H1 (cell line): ENCODE data around the gene KCNH8. TPM values are rescaled to one million over a fixed set of nuclear protein-coding genes. Genes with fewer than 3 reads are reported as not detected.

Experiments
- CTCF ChIA-PET: fragments of 300-600 bp; sonication (Branson Sonifier 250); formaldehyde crosslinking; loops from one replicate; lab custom pipeline; 2021; ENCODE audit not compliant: partially characterized antibody; lab: Charles Lee
- POLR2A ChIA-PET: fragments of 300-600 bp; sonication (Branson Sonifier 250); formaldehyde crosslinking; loops from one replicate; lab custom pipeline; 2021; ENCODE audit warnings: inconsistent platforms; ENCODE audit not compliant: partially characterized antibody; lab: Charles Lee
- DNase-seq, 2 experiments: peaks; one replicate each; pipeline versions ENCODE4 v3.0.0 to v3.0.0-alpha.2; 2010 to 2022; ENCODE audit warnings: low spot score in 2 of 2, low read depth in 1 of 2, mixed read lengths in 1 of 2
- FAIRE-seq: peaks from 2 replicates; lab custom pipeline; 2011; peaks lifted over from hg19 to GRCh38; lab: Jason Lieb, UNC
- H2AFZ ChIP-seq: 2 replicates; pipeline ENCODE4 v1.8.1; 2012; ENCODE audit warnings: low read length, inconsistent platforms
- H2AK5ac ChIP-seq: 2 replicates; pipeline ENCODE4 v1.6.1; 2013; ENCODE audit warnings: low read depth, low read length
- H2BK120ac ChIP-seq: replicated peaks from 2 replicates; pipeline ENCODE3; 2013; ENCODE audit warnings: low read depth, low read length, inconsistent platforms
- H2BK12ac ChIP-seq: 2 replicates; pipeline ENCODE4 v1.6.1; 2013; ENCODE audit warnings: low read depth, low read length
- H2BK15ac ChIP-seq: 2 replicates; pipeline ENCODE4 v1.6.1; 2013; ENCODE audit warnings: low read length
- H2BK20ac ChIP-seq: 2 replicates; pipeline ENCODE4 v1.6.1; 2013; ENCODE audit warnings: low read length
- H2BK5ac ChIP-seq: 2 replicates; pipeline ENCODE4 v1.6.1; 2013; ENCODE audit warnings: low read depth, low read length
- H3K14ac ChIP-seq: 2 replicates; pipeline ENCODE4 v1.6.1; 2013; ENCODE audit warnings: inconsistent platforms; ENCODE audit not compliant: insufficient read length
- H3K18ac ChIP-seq: 2 replicates; pipeline ENCODE4 v1.6.1; 2013; ENCODE audit warnings: low read length; ENCODE audit errors: extremely low read depth
- H3K23ac ChIP-seq: 2 replicates; pipeline ENCODE4 v1.6.1; 2013; ENCODE audit warnings: inconsistent platforms; ENCODE audit not compliant: insufficient read length
- H3K23me2 ChIP-seq: 2 replicates; pipeline ENCODE4 v1.6.1; 2013; ENCODE audit warnings: low read depth, low read length
- H3K27ac ChIP-seq: 2 replicates; pipeline ENCODE4 v1.6.1; 2011; ENCODE audit warnings: low read depth, low read length, inconsistent platforms
- H3K27me3 ChIP-seq, 4 experiments: replicated peaks in 1 of 4; 1 replicate in 1 of 4; 2 replicates in 3 of 4; pipeline versions ENCODE4 v1.6.1 to v1.8.1; 2011 to 2013; ENCODE audit warnings: low read length in 3 of 4, mild to moderate bottlenecking in 3 of 4, inconsistent platforms in 2 of 4, mixed read lengths in 2 of 4, moderate library complexity in 1 of 4; ENCODE audit not compliant: control insufficient read depth in 3 of 4, insufficient read depth in 3 of 4; ENCODE audit errors: extremely low read depth in 1 of 4
- H3K36me3 ChIP-seq, 4 experiments: 2 replicates each; pipeline versions ENCODE4 v1.6.1 to v1.8.1; 2011 to 2013; ENCODE audit warnings: mild to moderate bottlenecking in 4 of 4, low read length in 3 of 4, moderate library complexity in 2 of 4, control low read depth in 1 of 4, inconsistent platforms in 1 of 4; ENCODE audit not compliant: insufficient read depth in 4 of 4, control insufficient read depth in 2 of 4
- H3K4ac ChIP-seq: replicated peaks from 2 replicates; pipeline ENCODE3; 2013; ENCODE audit warnings: low read length, low read depth, mixed read lengths, inconsistent platforms; ENCODE audit not compliant: insufficient read length
- H3K4me1 ChIP-seq, 4 experiments: replicated peaks in 1 of 4; 1 replicate in 1 of 4; 2 replicates in 3 of 4; pipeline versions ENCODE4 v1.6.1 to v1.8.1; 2011 to 2013; ENCODE audit warnings: low read length in 3 of 4, inconsistent platforms in 2 of 4, mixed read lengths in 1 of 4; ENCODE audit not compliant: insufficient read depth in 4 of 4, control insufficient read depth in 3 of 4
- H3K4me2 ChIP-seq, 2 experiments: 2 replicates each; pipeline versions ENCODE4 v1.6.1 to v1.8.1; 2011 to 2013; ENCODE audit warnings: low read depth in 2 of 2, low read length in 2 of 2, control low read depth in 1 of 2, inconsistent platforms in 1 of 2, mild to moderate bottlenecking in 1 of 2; ENCODE audit not compliant: insufficient read depth in 1 of 2
- H3K4me3 ChIP-seq, 4 experiments: fragments of 200-600, 300-600 bp in 1 of 4; sonication (generic), shearing (Covaris generic), sonication (Bioruptor Twin) in 1 of 4; 2 replicates each; pipeline versions ENCODE4 v1.5.1 to v1.8.1; 2011 to 2016; ENCODE audit warnings: low read length in 4 of 4, low read depth in 3 of 4, control low read depth in 2 of 4, inconsistent platforms in 2 of 4, mild to moderate bottlenecking in 2 of 4, mixed read lengths in 1 of 4, moderate library complexity in 1 of 4; ENCODE audit not compliant: insufficient read depth in 2 of 4; ENCODE audit errors: extremely low read depth in 1 of 4
- H3K56ac ChIP-seq: replicated peaks from 2 replicates; pipeline ENCODE3; 2013; ENCODE audit warnings: low read depth, mild to moderate bottlenecking, mixed read lengths, low read length, inconsistent platforms; ENCODE audit not compliant: insufficient read length
- H3K79me1 ChIP-seq: 2 replicates; pipeline ENCODE4 v1.6.1; 2013; ENCODE audit warnings: low read depth, low read length, control low read depth
- H3K79me2 ChIP-seq, 2 experiments: 2 replicates each; pipeline versions ENCODE4 v1.6.1 to v1.8.1; 2012 to 2013; ENCODE audit warnings: low read length in 2 of 2, mild to moderate bottlenecking in 2 of 2, inconsistent platforms in 1 of 2; ENCODE audit not compliant: insufficient read depth in 2 of 2, control insufficient read depth in 1 of 2
- H3K9ac ChIP-seq, 4 experiments: replicated peaks in 1 of 4; 1 replicate in 1 of 4; 2 replicates in 3 of 4; pipeline versions ENCODE4 v1.6.1 to v1.8.1; 2011 to 2013; ENCODE audit warnings: low read depth in 3 of 4, low read length in 3 of 4, control low read depth in 2 of 4, mild to moderate bottlenecking in 2 of 4, moderate library complexity in 2 of 4, inconsistent platforms in 1 of 4; ENCODE audit errors: extremely low read depth in 1 of 4
- H3K9me3 ChIP-seq, 2 experiments: 2 replicates each; pipeline versions ENCODE4 v1.6.1 to v1.8.1; 2012 to 2013; ENCODE audit warnings: mild to moderate bottlenecking in 2 of 2, moderate library complexity in 2 of 2, control low read depth in 1 of 2, inconsistent platforms in 1 of 2, low read depth in 1 of 2, low read length in 1 of 2, mixed read lengths in 1 of 2; ENCODE audit not compliant: insufficient read depth in 2 of 2
- H4K20me1 ChIP-seq, 2 experiments: replicated peaks in 1 of 2; 2 replicates each; pipeline versions ENCODE3 to v1.8.1; 2011 to 2013; ENCODE audit warnings: inconsistent platforms in 2 of 2, low read length in 2 of 2, mild to moderate bottlenecking in 1 of 2; ENCODE audit not compliant: insufficient read depth in 2 of 2, control insufficient read depth in 1 of 2
- H4K5ac ChIP-seq: 2 replicates; pipeline ENCODE4 v1.6.1; 2013; ENCODE audit warnings: low read length, low read depth, mixed read lengths, inconsistent platforms; ENCODE audit not compliant: insufficient read length
- H4K8ac ChIP-seq: 2 replicates; pipeline ENCODE4 v1.8.0; 2013; ENCODE audit warnings: mild to moderate bottlenecking, moderate library complexity, low read length, inconsistent platforms; ENCODE audit not compliant: insufficient read depth; ENCODE audit errors: extremely low read depth
- H4K91ac ChIP-seq: replicated peaks from 2 replicates; pipeline ENCODE3; 2013; ENCODE audit warnings: low read length, mixed read lengths, inconsistent platforms; ENCODE audit not compliant: insufficient read length
- ASH2L ChIP-seq: fragments of 200-600, 300-600 bp; sonication (generic); IDR thresholded peaks from one replicate; pipeline ENCODE4 v1.7.1; 2017; ENCODE audit warnings: low read length
- ATF3 ChIP-seq: IDR thresholded peaks from 2 replicates; pipeline ENCODE4 v1.6.1; 2011; ENCODE audit warnings: low read depth, mild to moderate bottlenecking, low read length; ENCODE audit not compliant: insufficient read depth
- BACH1 ChIP-seq: IDR thresholded peaks from 2 replicates; pipeline ENCODE4 v1.6.1; 2012; ENCODE audit warnings: low read length, improper control_type of control experiment
- CBX8 ChIP-seq: fragments of 300-800, 300-1000 bp; sonication (generic); IDR thresholded peaks from 2 replicates; pipeline ENCODE4 v1.7.1; 2016; ENCODE audit warnings: low read depth, low read length, borderline replicate concordance
- CREB1 ChIP-seq: IDR thresholded peaks from 2 replicates; pipeline ENCODE4 v1.6.1; 2012; ENCODE audit warnings: inconsistent platforms
- E2F6 ChIP-seq: IDR thresholded peaks from 2 replicates; pipeline ENCODE4 v1.6.1; 2012; ENCODE audit warnings: inconsistent platforms
- EP300 ChIP-seq, 2 experiments: IDR thresholded peaks; 1 replicate in 1 of 2; 2 replicates in 1 of 2; pipeline ENCODE4 v1.6.1; 2011 to 2012; ENCODE audit warnings: low read depth in 2 of 2, low read length in 2 of 2, mild to moderate bottlenecking in 2 of 2, borderline replicate concordance in 1 of 2, inconsistent platforms in 1 of 2, moderate library complexity in 1 of 2
- JUN ChIP-seq: IDR thresholded peaks from 2 replicates; pipeline ENCODE4 v1.6.1; 2011; ENCODE audit warnings: low read depth, mild to moderate bottlenecking, improper control_type of control experiment, low read length
- KDM1A ChIP-seq: fragments of 200-600, 300-600 bp; sonication (generic); IDR thresholded peaks from 2 replicates; pipeline ENCODE4 v1.7.1; 2016; ENCODE audit warnings: mild to moderate bottlenecking, low read length, borderline replicate concordance
- MAFK ChIP-seq: IDR thresholded peaks from 2 replicates; pipeline ENCODE4 v1.6.1; 2012; ENCODE audit warnings: low read depth, mild to moderate bottlenecking, improper control_type of control experiment, low read length
- MAX ChIP-seq: IDR thresholded peaks from 2 replicates; pipeline ENCODE4 v1.6.1; 2012; ENCODE audit warnings: inconsistent platforms
- SAP30 ChIP-seq: fragments of 300-600 bp; sonication (generic); IDR thresholded peaks from 2 replicates; pipeline ENCODE4 v1.7.1; 2012; ENCODE audit warnings: low read length, moderate library complexity, mild to moderate bottlenecking, inconsistent platforms; ENCODE audit not compliant: insufficient read depth, insufficient replicate concordance
- TBP ChIP-seq: IDR thresholded peaks from 2 replicates; pipeline ENCODE4 v1.6.1; 2011; ENCODE audit warnings: low read depth, low read length, improper control_type of control experiment
- ZNF274 ChIP-seq: IDR thresholded peaks from 2 replicates; pipeline ENCODE4 v1.7.0; 2012; ENCODE audit warnings: low read length, borderline replicate concordance; ENCODE audit errors: extremely low read depth
- WGBS, 2 experiments: shearing (Covaris generic) in 1 of 2; methylation state at CpG; one replicate each; pipeline versions ENCODE4 v1.1.6 to v1.1.7; 2013 to 2015; ENCODE audit warnings: low lambda C conversion rate in 2 of 2, mixed read lengths in 2 of 2, inconsistent platforms in 1 of 2, low coverage in 1 of 2, missing lambda C conversion rate in 1 of 2; ENCODE audit not compliant: insufficient replicate concordance in 2 of 2, insufficient coverage in 1 of 2, insufficient read length in 1 of 2; ENCODE audit errors: extremely low coverage in 1 of 2, missing lambda C conversion rate in 1 of 2; 5-methylcytosine and 5-hydroxymethylcytosine counted together
- polyA plus RNA-seq, 7 experiments: library from polyadenylated mRNA; depleted of rRNA in 3 of 7; stranded (reverse) in 5 of 7; unstranded in 2 of 7; fragments of >200 nt in 5 of 7; fragments of 200-250 nt in 2 of 7; gene quantifications; 1 replicate in 5 of 7; 2 replicates in 1 of 7; 4 replicates in 1 of 7; pipeline versions ENCODE4 v1.2.1 to v1.2.3, GENCODE V29; 2011 to 2013; ENCODE audit warnings: missing spikeins in 2 of 7, mixed read lengths in 2 of 7
- total RNA-seq: library from RNA; stranded (reverse); fragmentation: NEBNext Ultra II Directional; extraction: Animal tissue kit (Norgen Biotek cat#: 25700); gene quantifications from 2 replicates; pipeline ENCODE4 v1.2.1, GENCODE V29; 2021

Gene KCNH8
- total and polyA plus RNA-seq, 2 of the 8 experiments (the other 6 are each of a cell fraction or from before 2014, with no cell fraction given): 2.2 to 2.4 TPM

DNA sequence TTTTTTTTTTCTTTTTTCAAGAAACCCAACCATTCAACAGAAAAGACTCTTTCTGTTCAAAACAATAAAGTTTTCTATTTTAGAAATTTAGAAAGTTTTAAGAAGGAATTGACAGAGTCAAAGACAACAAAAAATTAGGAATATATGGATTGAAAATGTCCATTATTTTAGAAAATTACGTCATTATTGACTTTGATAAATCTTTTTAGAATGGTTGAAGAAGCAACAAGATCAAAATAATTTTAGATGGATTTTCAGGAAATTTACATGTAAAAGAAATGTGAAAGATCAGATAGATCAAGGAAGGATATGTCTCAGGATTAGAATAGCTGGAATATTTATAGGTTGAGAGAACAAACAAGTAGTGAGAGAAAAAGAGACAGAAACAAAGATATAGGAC, 8.4 kb upstream of the KCNH8 start:
- CTCF ChIA-PET: no interaction called here
- H3K18ac ChIP-seq: no peak overlapping the region
- no peak overlapping the region for H3K4me3 ChIP-seq
- POLR2A ChIA-PET: no interaction called here
- no peak overlapping the region for H3K4me2 ChIP-seq
- no peak overlapping the region for H2BK15ac ChIP-seq
- no peak overlapping the region for H4K5ac ChIP-seq
- no peaks in the 10 kb centered on the region for H4K20me1 ChIP-seq
- no peak overlapping the region for H4K91ac ChIP-seq
- H3K9ac ChIP-seq: no peak overlapping the region
- H3K79me1 ChIP-seq: no peaks in the 10 kb centered on the region
- DNase-seq (no peak), FAIRE-seq (no peak)
- no peak overlapping the region for H3K14ac ChIP-seq
- H2BK20ac ChIP-seq: no peak overlapping the region
- H3K4ac ChIP-seq: no peak overlapping the region
- H3K56ac ChIP-seq: no peak overlapping the region
- no peaks in the 10 kb centered on the region for H3K79me2 ChIP-seq
- no peak overlapping the region for H2BK120ac ChIP-seq
- no peak overlapping the region for H3K23ac ChIP-seq
- 96% methylated on average over 1 of the region's 1 CpG; no CpG with 5 or more reads in 1 of the 2 experiments for WGBS, 2 experiments
- no peaks in the 10 kb centered on the region for H3K23me2 ChIP-seq
- no peaks in the 10 kb centered on the region for H3K9me3 ChIP-seq
- no peak overlapping the region for H3K27ac ChIP-seq
- H2BK12ac ChIP-seq: no peak overlapping the region
- H3K36me3 ChIP-seq: no peaks in the 10 kb centered on the region
- no peak overlapping the region for H2AFZ ChIP-seq
- no peaks in the 10 kb centered on the region for H3K27me3 ChIP-seq
- H2BK5ac ChIP-seq: no peak overlapping the region
- peaks cover 0 to 4% (median 0%) of the 10 kb centered on the region in 4 experiments; a peak in 2 of 7 replicates for H3K4me1 ChIP-seq
- no peak overlapping the region for H2AK5ac ChIP-seq
- H4K8ac ChIP-seq: no peak overlapping the region
- TF ChIP-seq BACH1 (no peak), CREB1 (no peak), E2F6 (no peak), MAFK (no peak), SAP30 (no peak), MAX (no peak), KDM1A (no peak), TBP (no peak), ZNF274 (no peak), ATF3 (no peak), JUN (no peak), CBX8 (no peak), ASH2L (no peak), EP300 (IDR thresholded peaks at IDR 0.05; ENCODE audit: borderline replicate concordance in 1 of 2, low read depth in 2 of 2, low read length in 2 of 2) (no peak)
